B cell (primary cell): ENCODE data around the gene TEX101. TPM values are rescaled to one million over a fixed set of nuclear protein-coding genes. Genes with fewer than 3 reads are reported as not detected.
A peak's percentile ranks its signal among the peaks of the same experiment; 100 is the strongest.

ENCODE experiments used
- ATAC-seq: fragments of 200-7000 bp; cut with Tn5 transposase; one replicate; pipeline ENCODE4 v1.10.0; 2021; ENCODE audit warnings: low read depth, mild to moderate bottlenecking, moderate number of reproducible peaks, moderate library complexity
- CTCF ChIA-PET: fragments of 350-600 bp; sonication (Branson Sonifier 250); formaldehyde crosslinking; loops from one replicate; lab custom pipeline; 2021; ENCODE audit warnings: antibody characterized with exemption, inconsistent platforms; lab: Charles Lee
- POLR2A ChIA-PET: fragments of 350-600 bp; sonication (Branson Sonifier 250); formaldehyde crosslinking; loops from one replicate; lab custom pipeline; 2021; ENCODE audit warnings: antibody characterized with exemption; lab: Charles Lee
- DNase-seq: peaks from one replicate; pipeline ENCODE4 v3.0.0; 2013
- H2AFZ ChIP-seq: 2 replicates; pipeline ENCODE4 v1.6.1; 2012; ENCODE audit warnings: mild to moderate bottlenecking, low read depth, low read length; ENCODE audit not compliant: insufficient read depth, poor library complexity, severe bottlenecking
- H3K27ac ChIP-seq, 2 donors: 1 replicate in 1 of 2; 2 replicates in 1 of 2; pipeline ENCODE4 v1.5.1; 2012 to 2013; ENCODE audit warnings: low read length in 2 of 2, mild to moderate bottlenecking in 2 of 2, moderate library complexity in 1 of 2
- H3K27me3 ChIP-seq, 4 experiments: fragments of 200-600 bp in 1 of 4; sonication (generic) in 1 of 4; replicated peaks in 1 of 4; 1 replicate in 2 of 4; 2 replicates in 2 of 4; pipeline versions ENCODE4 v1.6.1 to v1.7.0; 2013 to 2016; ENCODE audit warnings: low read length in 3 of 4, mild to moderate bottlenecking in 2 of 4, mixed read lengths in 1 of 4, moderate library complexity in 1 of 4; ENCODE audit not compliant: insufficient read depth in 4 of 4, control insufficient read depth in 3 of 4; ENCODE audit errors: control extremely low read depth in 1 of 4
- H3K36me3 ChIP-seq, 2 experiments: replicated peaks in 1 of 2; 1 replicate in 1 of 2; 2 replicates in 1 of 2; pipeline versions ENCODE4 v1.6.1 to v1.7.1; 2013; ENCODE audit warnings: low read length in 1 of 2; ENCODE audit not compliant: insufficient read depth in 2 of 2, control insufficient read depth in 1 of 2; ENCODE audit errors: control extremely low read depth in 1 of 2, extremely low read depth in 1 of 2
- H3K4me1 ChIP-seq, 2 donors: fragments of 200-600 bp in 1 of 2; sonication (generic) in 1 of 2; 1 replicate in 1 of 2; 2 replicates in 1 of 2; pipeline versions ENCODE4 v1.5.1 to v1.6.1; 2013 to 2017; ENCODE audit warnings: low read length in 2 of 2; ENCODE audit not compliant: control insufficient read depth in 2 of 2, insufficient read depth in 2 of 2
- H3K4me2 ChIP-seq: replicated peaks from 2 replicates; pipeline ENCODE3; 2012; ENCODE audit warnings: mild to moderate bottlenecking, low read depth, low read length; ENCODE audit not compliant: poor library complexity, severe bottlenecking
- H3K4me3 ChIP-seq, 5 experiments: fragments of 200-600 bp in 1 of 5; sonication (generic) in 1 of 5; 1 replicate in 3 of 5; 2 replicates in 2 of 5; pipeline versions ENCODE4 v1.5.1 to v1.7.0; 2011 to 2016; ENCODE audit warnings: low read length in 4 of 5, mild to moderate bottlenecking in 4 of 5, low read depth in 2 of 5, control low read depth in 1 of 5, moderate library complexity in 1 of 5; ENCODE audit not compliant: insufficient read depth in 1 of 5; ENCODE audit errors: control extremely low read depth in 1 of 5, extremely low read depth in 1 of 5
- H3K79me2 ChIP-seq: fragments of 200-600 bp; sonication (generic); one replicate; pipeline ENCODE4 v1.6.0; 2016; ENCODE audit warnings: low read length; ENCODE audit not compliant: control insufficient read depth, insufficient read depth
- H3K9ac ChIP-seq: fragments of 200-600 bp; sonication (generic); 2 replicates; pipeline ENCODE4 v1.6.1; 2017; ENCODE audit warnings: mild to moderate bottlenecking, low read length, moderate library complexity
- H3K9me3 ChIP-seq, 3 donors: one replicate each; pipeline versions ENCODE4 v1.6.1 to v1.7.1; 2013; ENCODE audit warnings: low read length in 2 of 3; ENCODE audit not compliant: control insufficient read depth in 2 of 3, insufficient read depth in 1 of 3; ENCODE audit errors: control extremely low read depth in 1 of 3
- H4K20me1 ChIP-seq: 2 replicates; pipeline ENCODE4 v1.6.0; 2012; ENCODE audit warnings: mild to moderate bottlenecking, low read length; ENCODE audit not compliant: insufficient read depth, control insufficient read depth, poor library complexity, severe bottlenecking
- H3K27ac Mint-ChIP-seq: one replicate; pipeline ENCODE4 v1.8.0; 2021; ENCODE audit warnings: mixed read lengths
- H3K27me3 Mint-ChIP-seq: one replicate; pipeline ENCODE4 v1.8.0; 2021; ENCODE audit warnings: mixed read lengths
- H3K4me1 Mint-ChIP-seq: one replicate; pipeline ENCODE4 v1.8.0; 2021; ENCODE audit warnings: mixed read lengths
- H3K4me3 Mint-ChIP-seq: one replicate; pipeline ENCODE4 v1.8.0; 2021; ENCODE audit warnings: mixed read lengths
- H3K9me3 Mint-ChIP-seq: one replicate; pipeline ENCODE4 v1.8.0; 2022; ENCODE audit warnings: mixed read lengths; ENCODE audit not compliant: insufficient read depth
- CTCF ChIP-seq: fragments of 200-600 bp; IDR thresholded peaks from one replicate; pipeline ENCODE4 v1.8.0; 2022; ENCODE audit warnings: antibody characterized with exemption, mild to moderate bottlenecking
- EZH2 ChIP-seq: IDR thresholded peaks from 2 replicates; pipeline ENCODE4 v1.6.1; 2012; ENCODE audit warnings: borderline replicate concordance, low read depth, mild to moderate bottlenecking, moderate library complexity, low read length; ENCODE audit not compliant: insufficient read depth, poor library complexity, severe bottlenecking
- WGBS: methylation state at CpG from one replicate; pipeline ENCODE4 v1.1.5; 2013; ENCODE audit warnings: missing lambda C conversion rate; ENCODE audit not compliant: insufficient coverage; 5-methylcytosine and 5-hydroxymethylcytosine counted together
- intact Hi-C: fragments of 100-400 bp; cut with micrococcal nuclease; formaldehyde crosslinking; loops from one replicate; pipeline ENCODE4 v1.10.0; 2022
- polyA plus RNA-seq: library from polyadenylated mRNA; depleted of rRNA; stranded (reverse); fragments of >200 nt; gene quantifications from 2 replicates; pipeline ENCODE4 v1.2.3, GENCODE V29; 2012
- total RNA-seq, 2 donors: library from RNA; stranded (reverse); fragments of 120-200 nt in 1 of 2; gene quantifications; 1 replicate in 1 of 2; 2 replicates in 1 of 2; pipeline versions ENCODE4 v1.2.3 to v1.2.4, GENCODE V29; 2013 to 2022

TEX101 gene
- total and polyA plus RNA-seq, 2 donors (not counting 1 experiment from before 2014, with no cell fraction given): not detected

GRCh38 chr19:43423779-43424178 is 9.1 kb downstream of the TEX101 start:
- Histone ChIP-seq H2AFZ (no peak overlapping the region), H3K27ac (no peak overlapping the region), H3K9me3 (no peaks in the 10 kb centered on the region), H4K20me1 (no peaks in the 10 kb centered on the region), H3K4me3 (no peak overlapping the region), H3K36me3 (no peaks in the 10 kb centered on the region), H3K9ac (no peak overlapping the region), H3K79me2 (no peaks in the 10 kb centered on the region), H3K27me3 (peaks cover 0 to 4% (median 0%) of the 10 kb centered on the region in 4 experiments), H3K4me1 (peaks cover 0 to 4% of the 10 kb centered on the region in 2 donors), H3K4me2 (no peak overlapping the region)
- no peak for TF ChIP-seq CTCF
- no peak for TF ChIP-seq EZH2
- WGBS: 100% methylated on average over 1 of the region's 5 CpGs
- Mint-ChIP-seq H3K27ac (no peak overlapping the region), H3K4me1 (peaks cover 5% of the 10 kb centered on the region), H3K27me3 (peaks cover 24% of the 10 kb centered on the region), H3K9me3 (no peaks in the 10 kb centered on the region), H3K4me3 (no peak overlapping the region)
- DNase-seq (no peak), ATAC-seq (no peak)
- CTCF ChIA-PET: interaction anchor here (1.0 to 1.8 kb wide), 2 partner anchors 8 to 97 kb away, joined by 5 to 8 read pairs; no protein-coding TSS in a partner anchor
- POLR2A ChIA-PET: no interaction called here
- intact Hi-C loops: no loop called here

GRCh38 chr19:43425567-43426392 is 11.1 kb downstream of the TEX101 start:
- peak overlapping the region; percentile 16 for H3K4me2 ChIP-seq
- CTCF ChIA-PET: interaction anchor here (0.6 to 1.6 kb wide), 7 partner anchors 13 to 346 kb away, joined by 3 to 9 read pairs (median 3); no protein-coding TSS in a partner anchor
- intact Hi-C loops: no loop called here
- H3K4me1 Mint-ChIP-seq: peaks cover 15% of the 10 kb centered on the region
- H3K27me3 Mint-ChIP-seq: peaks cover 21% of the 10 kb centered on the region
- peaks cover 8% of the 10 kb centered on the region in 2 donors for H3K4me1 ChIP-seq
- peak overlapping the region; percentile 77 for H2AFZ ChIP-seq
- POLR2A ChIA-PET: no interaction called here
- DNase-seq: peak; percentile 13
- no peak overlapping the region for H3K9ac ChIP-seq
- peaks cover 0 to 4% (median 0%) of the 10 kb centered on the region in 4 experiments for H3K27me3 ChIP-seq
- H3K4me3 ChIP-seq: no peak overlapping the region
- WGBS: 23% methylated on average over 4 of the region's 8 CpGs
- H3K79me2 ChIP-seq: no peaks in the 10 kb centered on the region
- H3K27ac ChIP-seq: no peak overlapping the region
- ATAC-seq: no peak
- H3K27ac Mint-ChIP-seq: no peak overlapping the region
- no peaks in the 10 kb centered on the region for H3K36me3 ChIP-seq
- H4K20me1 ChIP-seq: no peaks in the 10 kb centered on the region
- no peaks in the 10 kb centered on the region for H3K9me3 Mint-ChIP-seq
- no peaks in the 10 kb centered on the region for H3K9me3 ChIP-seq
- TF ChIP-seq EZH2: no peak
- peak; percentile 44 for TF ChIP-seq CTCF
- H3K4me3 Mint-ChIP-seq: no peak overlapping the region
